Skin epidermis (tissue), 12 donors: ENCODE measurements around the gene WDR27.

ENCODE experiments used
- H3K27ac ChIP-seq, 21 experiments: fragments of 200-600 bp; sonication (generic) in 11 of 21; one replicate each; pipeline ENCODE4 v1.5.0; 2020; ENCODE audit warnings: mild to moderate bottlenecking in 3 of 21, inconsistent platforms in 2 of 21, moderate library complexity in 2 of 21
- H3K4me3 ChIP-seq, 7 experiments: fragments of 200-600 bp; sonication (generic) in 2 of 7; one replicate each; pipeline ENCODE4 v1.5.0; 2020; ENCODE audit warnings: inconsistent platforms in 2 of 7, mild to moderate bottlenecking in 2 of 7, moderate library complexity in 1 of 7

WDR27 gene

DNA sequence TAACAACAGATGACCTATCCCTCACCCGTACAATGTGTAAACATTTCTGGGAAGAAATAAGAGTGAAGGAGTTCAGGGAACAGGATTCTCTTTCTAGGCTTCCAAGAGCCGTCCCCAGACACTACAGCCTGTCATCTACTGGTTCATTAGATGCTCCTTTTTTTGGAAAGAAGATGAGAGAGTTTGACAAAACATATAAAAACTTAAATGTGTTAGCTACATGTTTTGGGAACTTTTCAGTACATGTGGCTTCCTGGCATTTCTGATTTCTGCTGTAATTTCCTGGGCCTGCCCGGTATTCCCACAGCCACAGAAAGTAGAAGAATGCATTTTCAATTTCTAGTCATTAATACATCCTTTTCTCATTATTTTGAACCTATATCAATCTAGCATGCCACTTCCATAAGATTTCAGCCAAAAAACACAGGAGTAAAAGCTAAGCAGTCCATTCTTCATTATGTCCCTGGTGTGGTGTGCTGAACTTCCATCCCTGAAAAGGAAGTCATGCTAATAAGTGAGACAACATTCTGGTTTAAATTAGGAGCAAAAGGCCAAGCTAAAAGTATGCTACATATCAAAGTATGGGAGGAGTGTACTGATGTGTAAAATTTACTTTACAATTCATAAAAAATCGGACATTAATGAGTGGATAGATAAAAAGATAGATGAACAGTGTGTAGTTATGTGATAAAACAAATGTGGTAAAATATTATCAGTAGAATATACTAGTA, 198.2 kb downstream of the WDR27 start:
- Histone ChIP-seq H3K4me3 (no peak overlapping the region), H3K27ac (peak overlapping the region in 7 of 21 experiments; percentile 2 to 78 (median 22))

DNA sequence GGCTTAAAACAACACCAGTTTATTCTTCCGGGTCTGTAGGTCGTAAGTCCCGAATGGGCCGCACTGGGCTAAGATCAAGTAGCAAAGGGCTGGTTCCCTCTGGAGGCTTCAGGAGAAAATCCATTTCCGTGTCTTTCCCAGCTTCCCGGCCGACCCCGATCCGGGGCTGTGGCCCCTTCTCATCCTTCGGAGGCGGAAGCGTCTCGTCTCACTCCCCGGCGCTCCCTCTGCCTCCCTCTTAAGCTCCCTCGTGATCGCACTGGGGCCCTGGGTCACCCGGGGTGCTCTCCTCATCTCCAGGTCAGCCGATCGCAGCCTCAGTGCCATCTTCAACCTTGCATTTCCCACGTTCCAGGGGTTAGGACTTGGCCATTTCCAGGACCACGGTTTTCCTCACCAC, 199.4 kb downstream of the WDR27 start:
- Histone ChIP-seq H3K27ac (peak overlapping the region in 6 of 21 experiments; percentile 22 to 78 (median 43)), H3K4me3 (no peak overlapping the region)

GRCh38 chr6:169501777-169502313, 200.0 kb downstream of the WDR27 start:
- H3K27ac ChIP-seq, result peak overlapping the region in 1 of 21 experiments; percentile 78
- H3K4me3 ChIP-seq, result no peak overlapping the region

GRCh38 chr6:169501128-169501527, 200.7 kb downstream of the WDR27 start:
- H3K27ac ChIP-seq, result no peak overlapping the region
- no peak overlapping the region for H3K4me3 ChIP-seq

GRCh38 chr6:169500688-169501087, 201.1 kb downstream of the WDR27 start:
- Histone ChIP-seq H3K4me3 (no peak overlapping the region), H3K27ac (no peak overlapping the region)

DNA sequence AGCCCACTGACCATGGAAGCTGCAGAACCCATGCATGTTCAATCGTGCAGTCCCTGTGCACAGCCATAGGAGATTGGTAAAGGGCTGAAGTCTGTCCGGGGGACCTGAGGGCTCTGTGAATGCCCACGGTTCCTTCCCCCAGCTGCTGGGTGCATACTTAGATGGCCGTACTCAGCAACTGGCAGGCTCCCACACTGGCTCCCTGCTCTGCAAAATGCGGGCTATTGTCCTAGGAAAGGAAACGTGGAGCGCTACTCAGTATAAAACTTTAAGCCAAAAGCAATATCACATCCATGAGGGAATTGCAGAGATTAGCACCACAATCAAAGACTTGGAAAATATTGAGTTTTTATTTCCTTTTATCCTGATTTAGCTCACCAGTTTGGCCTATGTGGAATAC, 202.0 kb downstream of the WDR27 start:
- H3K4me3 ChIP-seq, result no peak overlapping the region
- no peak overlapping the region for H3K27ac ChIP-seq

DNA sequence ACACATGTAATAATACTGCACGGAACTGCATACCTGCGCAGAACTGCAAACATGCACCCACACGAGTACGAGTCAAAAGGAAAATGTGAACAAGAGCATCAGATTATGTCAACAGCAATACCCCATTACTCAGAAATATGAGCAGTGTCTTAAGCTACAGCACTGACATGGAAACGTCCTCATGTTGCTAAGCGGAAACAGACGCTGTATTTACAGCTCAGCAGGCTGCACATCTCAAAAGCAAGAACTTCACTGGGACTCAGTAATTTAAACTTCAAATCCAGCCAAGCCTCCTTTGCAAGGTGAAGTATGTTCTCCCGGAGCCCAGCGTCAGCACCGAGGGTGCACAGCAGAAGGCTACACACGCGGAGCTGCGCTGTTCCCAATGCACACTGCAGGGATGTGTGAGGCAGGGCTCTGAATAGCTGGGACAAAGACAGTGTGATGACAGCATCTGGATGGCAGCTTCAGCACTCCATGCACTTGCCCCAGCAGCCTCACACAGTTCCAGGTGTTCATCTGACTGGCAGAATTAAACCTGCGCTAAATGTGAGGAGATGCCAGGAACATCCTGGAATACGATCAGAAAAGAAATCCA, 202.8 kb downstream of the WDR27 start:
- Histone ChIP-seq H3K4me3 (no peak overlapping the region), H3K27ac (no peak overlapping the region)

DNA sequence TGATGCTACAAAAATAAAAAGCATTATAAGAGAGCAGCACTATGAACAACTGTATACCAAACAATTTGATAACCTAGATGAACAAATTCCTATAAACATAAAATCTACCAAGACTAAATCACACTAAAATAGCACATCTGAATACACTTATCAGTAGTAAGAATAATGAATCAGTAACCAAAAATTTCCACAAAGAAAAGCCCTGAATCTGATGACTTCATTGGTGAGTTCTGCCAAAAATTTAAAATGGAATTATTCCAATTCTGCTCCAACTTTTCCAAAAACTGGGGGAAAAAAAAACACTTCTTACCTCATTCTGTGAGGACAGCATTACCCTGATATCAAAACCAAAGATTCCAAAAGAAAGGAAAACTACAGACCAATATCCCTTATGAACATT, 206.2 kb downstream of the WDR27 start:
- H3K27ac ChIP-seq, result no peak overlapping the region
- H3K4me3 ChIP-seq, result no peak overlapping the region

DNA sequence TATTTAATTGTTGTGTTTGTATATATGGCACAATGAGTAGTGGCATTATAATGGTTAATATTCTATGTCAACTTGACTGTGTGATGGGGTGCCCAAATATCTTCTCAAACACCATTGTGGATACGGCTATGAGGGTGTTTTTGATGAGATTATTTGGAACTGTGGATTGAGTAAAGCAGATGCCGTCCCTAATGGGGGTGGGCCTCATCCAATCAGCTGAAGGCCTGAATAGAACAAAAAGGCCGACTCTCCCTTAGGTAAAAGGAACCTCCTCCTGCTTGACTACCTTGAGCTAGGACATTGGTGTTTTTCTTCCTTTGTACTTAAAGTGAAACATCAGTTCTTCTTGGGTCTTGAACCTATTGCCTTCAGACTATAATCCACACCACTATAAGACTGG, 207.8 kb downstream of the WDR27 start:
- Histone ChIP-seq H3K4me3 (no peak overlapping the region), H3K27ac (no peak overlapping the region)

GRCh38 chr6:169491482-169491881, 210.3 kb downstream of the WDR27 start:
- Histone ChIP-seq H3K27ac (peak overlapping the region in 4 of 21 experiments; percentile 53 to 78 (median 70)), H3K4me3 (no peak overlapping the region)

DNA sequence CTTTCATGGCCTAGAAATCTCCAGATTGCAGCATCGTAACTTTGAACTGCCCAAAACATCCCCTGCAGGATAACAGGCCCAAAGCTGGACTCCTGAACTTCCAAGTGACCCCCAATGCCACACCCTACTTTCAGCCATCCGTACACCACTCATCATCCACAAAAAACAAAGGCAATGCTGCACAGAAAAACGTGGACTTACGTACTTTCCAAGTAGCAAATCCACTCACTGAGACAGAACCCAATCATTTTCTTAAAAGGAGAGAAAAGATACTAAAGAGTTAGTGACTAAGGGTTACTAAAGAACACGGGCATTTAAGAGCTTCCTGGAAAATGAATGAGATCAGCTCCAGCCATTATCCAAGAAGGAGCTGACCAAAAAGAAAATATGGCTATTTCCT, 211.0 kb downstream of the WDR27 start:
- Histone ChIP-seq H3K4me3 (no peak overlapping the region), H3K27ac (peak overlapping the region in 9 of 21 experiments; percentile 21 to 78 (median 64))

- peak overlapping the region in 17 of 21 experiments; percentile 1 to 78 (median 37) for H3K27ac ChIP-seq
- no peak overlapping the region for H3K4me3 ChIP-seq
Measured at GRCh38 chr6:169490246-169490641, 211.6 kb downstream of the WDR27 start.

GRCh38 chr6:169489563-169490245, 212.1 kb downstream of the WDR27 start:
- Histone ChIP-seq H3K27ac (peak overlapping the region in 17 of 21 experiments; percentile 1 to 78 (median 60)), H3K4me3 (no peak overlapping the region)

- H3K27ac ChIP-seq, result peak overlapping the region in 6 of 21 experiments; percentile 3 to 78 (median 30)
- H3K4me3 ChIP-seq, result no peak overlapping the region
Measured at GRCh38 chr6:169487579-169488436, 214.0 kb downstream of the WDR27 start.

DNA sequence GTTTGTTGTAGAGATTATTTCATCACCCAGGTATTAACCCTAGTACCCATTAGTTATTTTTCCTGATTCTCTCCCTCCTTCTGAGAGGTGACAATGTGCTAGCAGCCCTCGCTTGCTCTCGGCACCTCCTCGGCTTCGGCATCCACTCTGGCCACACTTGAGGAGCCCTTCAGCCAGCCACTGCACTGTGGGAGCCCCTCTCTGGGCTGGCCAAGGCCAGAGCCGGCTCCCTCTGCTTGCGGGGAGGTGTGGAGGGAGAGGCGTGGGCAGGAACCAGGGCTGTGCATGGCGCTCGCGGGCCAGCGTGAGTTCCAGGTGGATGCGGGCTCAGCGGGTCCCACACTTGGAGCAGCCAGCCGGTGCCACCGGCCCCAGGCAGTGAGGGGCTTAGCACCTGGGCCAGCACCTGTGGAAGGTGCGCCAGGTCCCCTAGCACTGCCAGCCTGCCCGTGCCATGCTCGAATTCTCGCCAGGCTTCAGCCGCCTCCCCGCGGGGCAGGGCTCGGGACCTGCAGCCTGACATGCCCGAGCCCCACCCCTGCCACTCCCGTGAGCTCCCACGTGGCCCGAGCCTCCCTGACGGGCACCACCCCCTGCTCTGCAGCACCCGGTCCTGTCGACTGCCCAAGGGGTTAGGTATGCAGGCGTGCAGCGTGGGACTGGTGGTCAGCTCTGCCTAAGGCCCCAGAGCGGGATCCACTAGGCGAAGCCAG, 221.9 kb downstream of the WDR27 start:
- H3K4me3 ChIP-seq, result no peak overlapping the region
- no peak overlapping the region for H3K27ac ChIP-seq

- H3K4me3 ChIP-seq, result no peak overlapping the region
Measured at GRCh38 chr6:169474362-169474761, 227.5 kb downstream of the WDR27 start.

GRCh38 chr6:169473663-169474062, 228.2 kb downstream of the WDR27 start:
- Histone ChIP-seq H3K4me3 (no peak overlapping the region), H3K27ac (no peak overlapping the region)

More at GRCh38 chr6:169474362-169474761, 227.5 kb downstream of the WDR27 start:
- H3K27ac ChIP-seq, result no peak overlapping the region

DNA sequence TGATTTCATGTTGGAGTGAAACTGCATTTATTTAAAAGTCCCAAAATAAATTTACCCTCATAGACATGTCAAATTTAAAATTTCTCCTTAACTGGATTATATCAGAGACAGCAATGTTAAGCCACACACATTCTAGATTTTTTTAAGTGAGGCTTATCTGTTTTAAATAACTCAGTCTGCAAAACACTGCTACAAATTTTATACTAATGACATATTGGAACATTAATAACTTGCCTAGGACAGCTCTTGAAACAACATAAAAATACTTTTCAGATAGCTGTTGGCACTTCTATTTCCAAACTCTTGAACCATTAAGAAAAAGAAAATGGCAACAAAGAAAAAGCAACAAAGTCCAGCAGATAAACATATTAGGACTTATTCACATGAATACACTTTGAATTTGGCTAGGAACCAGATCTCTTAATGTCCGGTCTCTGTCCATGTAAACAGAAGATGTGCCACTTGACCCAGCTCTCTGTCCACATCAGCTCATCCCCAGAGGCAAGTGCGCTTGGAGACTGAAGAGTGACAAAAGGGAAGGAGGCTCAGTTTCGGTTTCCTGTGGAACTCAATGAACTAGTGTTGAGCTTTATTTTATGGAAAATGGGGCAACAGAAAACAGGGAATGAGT, 228.9 kb downstream of the WDR27 start:
- peak overlapping the region in 1 of 21 experiments; percentile 43 for H3K27ac ChIP-seq
- H3K4me3 ChIP-seq, result no peak overlapping the region
